G401.6 (cell line): ENCODE data around the gene TMEM117.
A peak's percentile ranks its signal among the peaks of the same experiment; 100 is the strongest.

Source experiments
- FAIRE-seq: peaks from 2 replicates; lab custom pipeline; 2012; peaks lifted over from hg19 to GRCh38; lab: Jason Lieb, UNC

The TMEM117 gene

GRCh38 chr12:43965899-43966298 lies 130.0 kb downstream of the TMEM117 start:
- no peak for FAIRE-seq

DNA sequence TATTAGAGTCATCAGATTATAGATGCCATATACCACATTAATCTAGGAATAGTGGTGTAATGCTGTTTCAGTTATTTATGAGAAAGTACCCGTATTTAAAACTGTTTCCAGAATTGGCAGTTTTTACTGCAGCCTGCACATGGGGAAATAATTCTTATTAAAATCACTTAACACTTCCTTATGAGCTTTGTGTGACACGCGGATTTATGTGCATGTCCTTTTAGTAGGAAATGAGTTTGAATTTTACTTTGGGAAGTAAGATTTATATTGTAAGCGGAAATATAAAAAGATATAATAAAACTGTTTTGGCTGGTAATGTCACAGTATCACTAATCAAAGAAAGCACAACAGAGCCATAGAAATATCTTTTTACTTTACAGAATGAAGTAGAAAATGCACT lies 132.9 kb downstream of the TMEM117 start:
- no peak for FAIRE-seq

- FAIRE-seq: no peak
Measured at GRCh38 chr12:43969882-43970281, 134.0 kb downstream of the TMEM117 start.

DNA sequence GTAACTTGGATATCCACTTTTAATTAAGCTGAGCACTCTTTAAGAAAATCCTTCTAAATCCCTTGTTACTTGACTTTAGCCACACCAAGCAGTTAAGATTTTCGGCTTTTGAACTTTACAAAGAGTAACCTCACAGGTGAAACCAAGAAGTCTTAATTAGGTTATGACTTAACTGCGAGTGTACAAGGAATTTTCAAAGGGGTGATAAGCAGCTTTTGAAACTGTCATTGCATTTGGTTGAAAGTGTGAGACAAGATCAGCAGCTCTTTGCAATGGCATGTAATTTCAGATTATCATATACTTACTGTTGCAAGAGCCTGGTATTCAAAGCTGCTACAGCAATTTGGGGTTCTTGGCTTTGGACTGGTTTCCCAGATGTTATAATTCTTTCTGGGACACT lies 137.5 kb downstream of the TMEM117 start:
- FAIRE-seq: no peak

- FAIRE-seq: peak; percentile 3
Measured at GRCh38 chr12:43973993-43974392, 138.1 kb downstream of the TMEM117 start.

DNA sequence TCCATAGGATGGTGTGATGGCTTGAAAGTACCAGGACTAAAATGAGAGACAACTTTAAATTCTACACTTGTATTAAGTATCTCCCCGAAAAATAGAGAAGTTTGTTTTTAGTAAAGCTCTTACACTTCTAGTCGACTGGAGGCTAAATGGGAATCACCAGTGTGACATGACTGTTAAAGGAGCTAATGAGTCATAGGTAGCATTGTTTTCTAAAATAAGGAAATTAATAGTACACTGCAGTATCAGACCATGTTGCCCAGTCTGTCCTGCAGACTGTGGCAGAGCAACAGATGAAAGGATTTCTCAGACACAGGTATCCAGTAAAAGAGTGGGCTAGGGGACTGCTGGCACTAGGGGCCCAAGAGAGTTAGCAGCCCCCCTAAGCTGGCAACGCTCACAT lies 140.1 kb downstream of the TMEM117 start:
- no peak for FAIRE-seq

DNA sequence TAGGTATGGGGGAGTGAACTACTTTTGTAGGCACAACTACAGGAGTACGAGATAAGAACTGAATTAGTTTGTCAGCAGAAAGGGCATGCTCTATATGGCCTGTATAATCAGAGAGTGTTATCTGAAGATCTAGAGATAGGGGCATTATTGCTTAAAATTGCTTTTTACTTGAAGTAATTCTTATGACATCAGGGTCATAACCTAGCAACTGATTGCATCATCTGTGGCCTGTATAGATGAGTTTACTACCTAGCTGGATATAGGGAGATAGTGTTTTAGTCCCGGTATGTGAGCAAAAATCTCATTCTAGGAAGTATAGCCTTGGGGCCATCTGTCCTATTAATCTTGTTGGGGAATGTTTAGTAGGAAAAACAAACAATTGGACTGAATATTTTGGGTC lies 142.7 kb downstream of the TMEM117 start:
- no peak for FAIRE-seq

DNA sequence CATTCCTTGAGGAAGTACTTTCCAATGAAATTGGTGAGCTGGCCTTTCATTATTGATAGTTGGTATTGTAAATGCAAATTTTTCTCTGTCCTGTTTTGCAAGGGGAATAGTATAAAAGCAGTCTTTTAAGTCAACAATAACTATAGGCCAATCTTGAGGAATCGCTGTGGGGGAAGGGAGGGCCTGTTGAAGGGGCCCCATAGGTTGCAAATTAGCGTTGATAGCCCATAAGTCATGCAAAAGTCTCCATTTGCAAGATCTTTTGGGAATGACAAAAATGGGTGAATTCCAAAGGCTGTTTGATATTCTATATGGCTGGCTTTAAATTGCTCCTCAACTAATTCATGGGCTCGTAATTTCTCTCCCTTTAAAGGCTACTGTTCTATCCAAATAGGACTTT lies 143.6 kb downstream of the TMEM117 start:
- no peak for FAIRE-seq

DNA sequence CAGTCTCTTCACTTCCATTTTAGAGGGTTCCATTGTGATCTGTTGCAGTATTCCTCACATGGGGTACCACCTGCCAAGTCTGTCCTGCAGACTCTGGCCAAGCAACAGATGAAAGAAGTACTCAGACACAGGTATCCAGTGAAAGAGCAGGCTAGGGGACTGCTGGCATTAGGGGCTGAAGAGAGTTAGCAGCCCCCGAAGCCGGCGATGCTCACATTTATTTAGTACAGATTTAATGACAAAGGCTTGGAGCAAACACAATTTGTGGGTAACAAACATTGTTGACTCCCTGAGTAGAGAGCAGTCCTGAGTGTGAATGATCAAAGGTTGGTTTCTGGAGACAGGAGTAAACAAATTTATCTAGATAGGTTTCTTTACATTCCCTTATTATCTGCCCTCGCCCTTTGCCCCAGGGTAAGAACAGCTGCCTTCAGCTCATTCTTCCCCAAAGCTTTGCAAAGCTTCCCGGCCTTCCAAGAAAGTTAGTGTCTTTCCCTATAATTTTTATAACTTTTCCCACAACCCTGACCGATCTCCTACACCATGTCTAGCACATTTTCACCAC lies 144.8 kb downstream of the TMEM117 start:
- no peak for FAIRE-seq

DNA sequence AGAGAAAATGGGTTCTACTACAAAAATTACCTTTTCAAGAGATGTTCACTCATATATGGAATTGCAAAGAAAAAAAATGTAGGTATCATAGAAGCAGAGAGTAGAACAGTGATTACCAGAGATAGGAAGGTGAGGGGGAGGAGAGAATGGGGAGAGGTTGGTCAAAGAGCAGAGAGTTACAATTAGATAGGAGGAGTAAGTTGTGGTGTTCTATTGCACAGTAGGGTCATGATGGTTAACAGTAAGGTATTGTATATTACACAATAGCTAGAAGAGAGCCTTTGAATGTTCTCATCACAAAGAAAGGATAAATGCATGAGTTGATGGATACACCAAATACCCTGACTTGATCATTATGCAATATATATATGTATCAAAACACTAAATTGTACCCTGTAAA lies 145.8 kb downstream of the TMEM117 start:
- FAIRE-seq: no peak

GRCh38 chr12:43982544-43982943 lies 146.7 kb downstream of the TMEM117 start:
- FAIRE-seq: no peak

GRCh38 chr12:43988838-43989560 lies 153.1 kb downstream of the TMEM117 start:
- no peak for FAIRE-seq

DNA sequence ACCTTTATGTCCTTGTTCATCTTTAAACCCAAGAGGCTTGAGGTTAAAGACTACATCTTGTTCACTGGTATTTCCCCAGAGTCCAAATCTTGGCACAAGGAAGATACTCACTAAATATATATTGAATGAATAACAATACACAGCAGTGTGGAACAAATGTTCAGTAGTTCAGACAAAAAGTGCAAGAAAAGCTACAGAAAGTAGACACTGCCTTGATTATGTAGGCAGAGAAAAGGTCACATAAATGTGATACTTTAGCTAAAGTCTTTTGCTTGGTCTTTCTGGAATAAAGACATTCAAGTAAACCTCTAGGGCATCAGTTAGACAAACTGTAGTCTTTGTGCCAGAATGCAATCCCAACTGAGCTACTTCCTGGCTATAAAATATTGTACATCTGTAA lies 157.0 kb downstream of the TMEM117 start:
- no peak for FAIRE-seq

DNA sequence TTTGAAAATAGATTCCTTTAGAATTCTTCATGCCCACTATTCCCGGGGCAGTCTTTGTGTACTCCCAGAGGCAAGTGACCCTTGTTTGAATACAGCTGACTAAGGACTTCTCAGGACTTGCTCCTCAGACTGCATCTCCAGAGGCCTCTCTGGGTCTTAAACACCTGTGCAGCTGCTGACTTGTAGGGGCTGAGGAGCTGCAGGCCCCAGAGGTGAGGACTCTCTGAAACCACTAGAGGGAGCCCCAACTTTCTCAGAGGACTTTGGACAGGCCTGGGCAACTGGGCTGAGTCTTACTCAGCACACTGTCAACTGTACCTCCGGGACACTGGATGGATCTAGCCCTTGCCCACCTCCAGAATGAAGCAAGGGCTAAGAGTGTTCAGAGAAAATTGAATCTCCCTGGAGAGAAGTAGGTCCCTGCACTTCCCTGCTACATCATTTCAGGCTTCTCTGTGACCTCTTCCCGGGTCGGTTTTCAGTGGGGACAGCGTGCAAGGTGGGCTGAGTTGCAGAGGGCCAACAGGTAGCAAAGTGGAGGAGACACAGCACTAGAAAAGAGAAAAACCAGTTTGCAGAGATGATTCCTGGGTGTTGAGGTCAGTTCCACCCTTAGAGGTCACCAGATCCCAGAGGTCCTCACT lies 164.6 kb downstream of the TMEM117 start:
- no peak for FAIRE-seq

GRCh38 chr12:44002607-44003006 lies 166.7 kb downstream of the TMEM117 start:
- no peak for FAIRE-seq

GRCh38 chr12:44003721-44004120 lies 167.8 kb downstream of the TMEM117 start:
- no peak for FAIRE-seq

GRCh38 chr12:44015333-44015941 lies 179.6 kb downstream of the TMEM117 start:
- peak; percentile 86 for FAIRE-seq

DNA sequence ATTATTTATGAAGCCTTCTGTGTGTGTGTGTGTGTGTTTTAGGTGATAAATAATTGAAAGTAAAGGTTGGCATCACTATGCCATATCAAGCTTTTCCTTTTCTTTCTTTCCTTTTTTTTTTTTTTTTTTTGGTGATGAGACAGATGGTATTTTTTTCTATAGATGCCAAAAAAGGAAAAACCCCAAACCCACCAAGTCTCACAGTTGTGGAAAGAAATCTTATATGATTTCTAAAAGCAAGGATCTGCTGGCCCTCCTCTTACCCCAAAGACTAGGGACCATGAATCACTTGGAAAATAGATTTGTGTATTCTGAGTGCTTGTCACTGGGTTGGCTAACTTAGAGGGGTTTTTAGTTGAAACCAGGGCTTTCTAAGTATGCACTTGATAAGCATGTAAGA lies 181.3 kb downstream of the TMEM117 start:
- no peak for FAIRE-seq

GRCh38 chr12:44019118-44019517 lies 183.2 kb downstream of the TMEM117 start:
- FAIRE-seq: no peak

GRCh38 chr12:44020555-44020954 lies 184.7 kb downstream of the TMEM117 start:
- no peak for FAIRE-seq

- no peak for FAIRE-seq
Measured at GRCh38 chr12:44021471-44021971, 185.6 kb downstream of the TMEM117 start.

DNA sequence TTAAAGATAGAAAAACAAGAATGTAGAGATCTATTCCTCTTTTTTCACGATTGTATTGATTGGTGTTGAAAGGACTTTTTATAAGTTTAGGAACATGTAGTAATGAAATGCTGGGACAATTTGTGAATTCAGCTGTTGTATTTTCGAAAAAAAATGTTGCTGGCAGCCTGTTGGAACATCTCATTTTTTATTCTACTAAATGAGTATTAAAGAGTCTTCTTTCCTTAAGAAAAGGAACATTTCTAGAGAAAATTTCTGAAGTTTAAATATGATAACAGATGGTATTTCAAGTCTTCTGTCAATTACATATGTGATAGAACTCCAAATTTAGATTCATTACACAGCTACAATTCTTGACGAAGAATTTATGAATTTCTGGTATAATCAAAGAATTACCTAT lies 189.6 kb downstream of the TMEM117 start:
- FAIRE-seq: no peak

- no peak for FAIRE-seq
Measured at GRCh38 chr12:44026046-44026445, 190.2 kb downstream of the TMEM117 start.
